ENCODE results near the gene TMEM213.
"Not testable (repeated sequence)": the region's sequence is repeated elsewhere in the genome, so short reads cannot be mapped to it uniquely, and the experiment has no call there.

The TMEM213 gene

DNA sequence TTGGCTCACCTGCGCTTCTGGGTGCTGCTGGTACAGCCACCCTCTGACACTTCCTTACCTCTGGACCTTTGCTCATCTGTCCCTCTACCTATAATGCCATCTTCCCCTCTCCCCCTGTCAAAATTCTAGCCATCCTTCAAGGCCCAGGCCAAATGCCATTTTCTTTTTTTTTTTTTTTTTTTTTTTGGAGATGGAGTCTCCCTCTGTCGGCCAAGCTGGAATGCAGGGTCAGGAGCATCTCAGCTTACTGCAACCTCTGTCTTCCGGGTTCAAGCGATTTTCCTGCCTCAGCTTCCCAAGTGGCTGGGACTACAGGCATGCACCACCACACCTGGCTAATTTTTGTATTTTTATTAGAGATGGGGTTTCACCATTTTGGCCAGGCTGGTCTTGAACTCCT lies 748 bp upstream of the TMEM213 start:
- DNase-seq (ENCODE audit: low spot score), result not testable (repeated sequence)

DNA sequence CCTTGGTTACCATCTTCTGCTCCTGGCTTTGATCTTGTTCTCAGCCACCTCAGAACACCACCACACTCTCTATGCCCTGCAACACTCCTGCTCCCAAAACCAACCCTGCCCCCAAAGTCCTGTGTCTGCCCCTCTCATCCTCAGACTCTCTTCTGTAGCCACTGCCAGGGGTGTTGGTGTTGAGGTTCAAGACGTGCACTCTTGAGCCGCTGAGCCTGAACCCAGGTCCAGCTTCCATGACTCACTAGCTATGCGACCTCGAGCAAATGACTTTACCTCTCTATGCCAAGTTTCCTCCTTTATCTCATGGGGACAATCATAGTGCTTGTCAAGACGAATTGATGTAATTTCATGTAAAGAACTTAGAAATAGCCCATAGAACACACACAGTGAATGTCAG lies 1.0 kb downstream of the TMEM213 start:
- DNase-seq (ENCODE audit: low spot score), result no peak

DNA sequence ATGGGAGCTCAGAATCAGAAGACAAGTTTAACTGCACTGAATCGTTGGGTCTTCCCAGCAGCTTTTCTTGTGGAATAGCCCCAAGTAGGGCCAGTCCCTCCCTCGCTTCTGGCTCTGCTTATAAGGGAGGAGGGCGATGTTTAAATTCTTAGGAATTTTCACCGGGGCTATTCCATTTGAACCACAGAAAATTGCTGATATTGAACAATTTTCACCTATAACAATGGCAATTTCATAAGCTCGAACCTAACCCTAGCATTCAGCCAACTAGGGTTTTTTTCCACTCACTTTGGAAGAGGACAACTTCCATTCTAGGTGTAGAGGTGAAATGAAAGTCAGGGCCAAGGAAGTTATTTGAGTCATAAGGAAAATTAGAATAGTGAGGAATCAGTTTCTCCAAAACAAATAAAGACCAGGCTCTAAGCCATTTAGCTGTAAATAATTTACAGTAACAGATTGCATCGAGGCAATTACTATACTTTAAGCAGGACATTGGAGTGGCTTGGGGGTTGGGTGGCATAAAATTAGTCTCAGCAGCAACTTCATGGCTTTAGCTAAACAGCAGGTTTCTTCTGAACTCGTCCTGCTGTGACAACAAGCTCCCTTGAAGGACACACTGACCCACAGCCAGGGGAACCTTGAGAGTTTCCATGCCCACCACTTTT lies 1.7 kb downstream of the TMEM213 start:
- DNase-seq (ENCODE audit: low spot score), result no peak

GRCh38 chr7:138801256-138801655 lies 3.5 kb downstream of the TMEM213 start:
- DNase-seq (ENCODE audit: low spot score), result no peak

GRCh38 chr7:138802706-138803105 lies 4.9 kb downstream of the TMEM213 start:
- no peak for DNase-seq (ENCODE audit: low spot score)

DNA sequence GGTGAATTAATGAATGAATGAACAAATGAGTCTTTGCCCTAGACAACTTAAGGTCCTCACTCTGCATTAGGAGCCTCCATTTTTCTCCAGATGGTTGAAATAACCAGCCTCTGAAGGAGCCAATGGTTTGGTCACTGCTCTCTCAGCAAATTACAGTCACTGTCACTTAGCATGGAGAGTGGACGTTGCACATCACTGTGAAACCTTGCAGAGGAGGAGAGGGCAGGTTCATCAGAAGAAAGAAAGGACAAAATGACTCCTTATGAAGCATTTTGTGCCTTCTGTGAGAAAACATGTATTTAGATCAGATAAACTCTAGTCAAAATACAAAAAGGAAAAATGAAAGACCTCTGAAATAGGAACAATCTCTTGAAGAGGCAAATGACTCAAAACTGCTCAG lies 6.8 kb downstream of the TMEM213 start:
- no peak for DNase-seq (ENCODE audit: low spot score)

DNA sequence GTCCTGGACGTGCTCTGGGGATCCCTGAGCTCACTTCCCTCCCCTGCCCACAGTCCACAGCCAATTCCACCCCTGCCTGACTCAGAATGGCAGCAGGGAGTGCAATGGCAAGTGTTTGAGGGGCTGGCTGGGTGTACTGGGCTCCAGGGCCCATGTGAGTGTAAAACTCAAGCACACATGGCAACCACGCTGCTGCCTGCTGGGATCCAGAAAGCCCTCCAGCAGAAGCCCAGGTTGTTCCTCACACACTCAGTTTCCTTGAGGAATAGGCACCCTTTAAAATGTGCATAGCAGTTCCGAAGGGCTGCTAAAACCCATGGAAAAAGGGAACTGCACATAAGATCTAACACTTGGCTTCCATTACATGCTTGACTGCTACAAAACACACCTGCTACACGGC lies 11.6 kb downstream of the TMEM213 start:
- no peak for DNase-seq (ENCODE audit: low spot score)

GRCh38 chr7:138811327-138811726 lies 13.5 kb downstream of the TMEM213 start:
- not testable (repeated sequence) for DNase-seq (ENCODE audit: low spot score)

GRCh38 chr7:138813945-138814344 lies 16.2 kb downstream of the TMEM213 start:
- DNase-seq (ENCODE audit: low spot score), result no peak

DNA sequence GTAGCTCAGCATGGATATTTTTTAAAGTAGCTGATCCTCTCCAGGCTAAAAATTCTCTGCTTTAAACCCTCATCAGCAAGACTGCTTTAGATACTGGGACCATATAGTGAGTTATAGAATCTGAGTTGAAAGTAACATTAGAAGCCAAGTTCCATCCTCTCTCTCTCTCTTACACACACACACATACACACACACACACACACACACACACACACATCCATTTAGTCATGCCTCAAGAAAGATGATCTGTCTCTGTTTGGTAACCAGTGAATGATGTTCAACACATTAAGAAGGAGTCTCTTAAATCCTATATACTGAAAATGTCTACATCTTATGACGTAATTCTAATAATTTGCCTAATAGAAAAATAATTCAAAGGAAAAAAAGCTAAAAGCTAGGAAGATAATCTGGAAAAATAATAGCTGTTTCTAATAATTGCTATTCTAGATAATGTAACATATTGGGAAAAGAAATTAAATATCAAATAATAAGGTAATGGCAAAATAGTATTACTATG lies 17.1 kb downstream of the TMEM213 start:
- no peak for DNase-seq (ENCODE audit: low spot score)

DNA sequence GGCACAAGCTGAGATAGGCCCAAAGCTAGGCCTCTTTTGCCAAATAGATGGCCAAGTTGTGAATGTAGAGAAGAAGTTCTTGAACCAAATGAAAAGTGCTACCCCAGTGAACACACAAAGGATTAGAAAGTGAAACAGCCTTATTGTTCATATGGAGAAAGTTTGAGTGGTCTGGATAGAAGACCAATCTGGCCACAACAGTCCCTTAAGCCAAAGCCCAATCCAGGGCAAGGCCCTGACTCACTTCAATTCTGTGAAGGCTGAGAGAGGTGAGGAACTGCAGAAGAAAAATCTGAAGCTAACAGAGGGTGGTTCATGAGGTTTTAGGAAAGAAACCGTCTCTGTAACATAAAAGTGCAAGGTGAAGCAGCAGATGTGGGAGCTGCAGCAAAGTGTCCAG lies 18.9 kb downstream of the TMEM213 start:
- no peak for DNase-seq (ENCODE audit: low spot score)

GRCh38 chr7:138819625-138820024 lies 21.8 kb downstream of the TMEM213 start:
- DNase-seq (ENCODE audit: low spot score), result no peak

DNA sequence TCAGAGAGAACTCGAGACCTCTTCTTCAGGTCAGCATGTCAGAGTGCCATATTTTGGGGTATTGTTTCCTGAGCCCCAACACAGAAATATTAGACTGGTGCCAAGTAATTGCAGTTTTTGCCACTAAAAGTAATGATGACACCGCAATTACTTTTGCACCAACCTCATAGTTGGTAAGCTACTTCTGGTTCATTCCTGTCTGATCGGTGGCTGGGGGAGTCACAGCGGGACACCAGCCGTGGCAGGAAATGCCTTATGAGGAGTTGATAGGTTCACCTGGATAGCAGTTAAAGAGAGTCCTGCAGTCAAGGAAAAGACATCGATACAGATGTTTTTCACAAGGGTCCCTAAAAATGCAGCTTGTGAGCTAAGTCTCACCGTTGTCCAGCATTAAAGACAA lies 24.1 kb downstream of the TMEM213 start:
- no peak for DNase-seq (ENCODE audit: low spot score)

DNA sequence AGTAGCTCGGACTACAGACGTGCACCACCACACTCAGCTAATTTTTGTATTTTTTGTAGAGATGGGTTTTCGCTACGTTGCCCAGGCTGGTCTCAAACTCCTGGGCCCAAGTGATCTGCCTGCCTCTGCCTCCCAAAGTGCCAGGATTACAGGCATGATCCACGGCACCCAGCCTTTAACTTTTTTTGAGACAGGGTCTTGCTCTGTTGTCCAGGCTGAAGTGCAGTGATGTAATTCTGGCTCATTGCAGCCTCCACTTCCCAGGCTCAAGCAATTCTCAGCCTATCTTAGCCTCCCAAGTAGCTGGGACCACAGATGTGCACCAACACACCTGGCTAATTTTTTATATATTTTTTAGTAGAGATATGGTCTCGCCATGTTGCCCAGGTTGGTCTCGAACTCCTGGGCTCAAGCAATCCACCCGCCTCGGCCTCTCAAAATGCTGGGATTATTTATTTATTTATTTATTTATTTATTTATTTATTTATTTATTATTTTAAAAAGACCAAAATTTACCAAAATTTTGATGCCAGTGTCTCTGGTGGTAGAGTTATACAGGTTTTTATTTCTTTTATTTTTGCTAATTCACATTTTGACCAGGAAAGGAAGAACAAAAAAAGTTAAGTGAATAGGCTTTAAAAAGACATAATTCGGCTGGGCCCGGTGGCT lies 25.2 kb downstream of the TMEM213 start:
- no peak for DNase-seq (ENCODE audit: low spot score)

DNA sequence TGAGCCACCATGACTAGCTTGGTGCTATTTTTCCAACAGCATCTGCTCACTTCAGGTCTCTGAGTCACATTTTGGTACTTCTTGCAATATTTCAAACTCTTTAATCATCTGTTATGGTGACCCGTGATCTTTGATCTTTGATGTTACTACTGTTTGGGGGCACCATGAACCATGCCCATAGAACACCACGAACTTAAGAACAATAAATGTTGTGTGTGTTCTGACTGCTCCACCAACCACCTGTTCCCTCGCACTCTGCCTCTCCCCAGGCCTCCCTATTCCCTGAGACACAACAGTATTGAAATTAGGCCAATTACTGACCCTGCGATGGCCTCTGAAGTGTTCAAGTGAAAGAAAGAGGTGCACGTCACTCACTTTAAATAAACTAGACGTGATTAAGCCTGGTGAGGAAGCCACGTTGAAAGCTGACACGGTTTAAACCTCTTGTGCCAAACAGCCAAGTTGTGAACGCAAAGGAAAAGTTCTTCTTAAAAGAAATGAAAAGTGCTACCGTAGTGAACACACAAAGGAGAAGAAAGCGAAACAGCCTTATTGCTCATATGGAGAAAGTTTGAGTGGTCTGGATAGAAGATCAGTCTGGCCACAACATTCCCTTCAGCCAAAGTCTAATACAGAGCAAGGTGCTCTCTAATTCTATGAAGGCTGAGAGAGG lies 27.4 kb downstream of the TMEM213 start:
- no peak for DNase-seq (ENCODE audit: low spot score)

DNA sequence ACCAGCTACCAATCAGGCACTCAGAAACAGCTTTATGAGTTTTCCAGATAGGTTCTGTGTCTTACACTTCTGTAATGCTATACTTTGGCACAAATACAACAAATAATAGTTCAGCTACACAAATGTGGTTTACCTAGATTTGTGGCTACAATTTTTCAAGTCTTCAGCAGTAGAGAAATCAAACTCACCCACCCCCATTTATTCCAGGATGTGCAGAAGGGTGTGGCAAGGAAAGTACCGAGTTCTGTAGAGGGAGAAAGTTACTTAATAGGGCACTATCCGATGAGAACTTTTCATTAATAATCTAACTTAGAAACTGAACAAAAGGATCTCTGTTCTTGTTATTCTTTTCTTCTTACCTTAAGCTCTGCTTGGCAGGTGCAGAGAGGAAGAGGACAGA lies 30.5 kb downstream of the TMEM213 start:
- no peak for DNase-seq (ENCODE audit: low spot score)

GRCh38 chr7:138829335-138829734 lies 31.5 kb downstream of the TMEM213 start:
- no peak for DNase-seq (ENCODE audit: low spot score)

- no peak for DNase-seq (ENCODE audit: low spot score)
Observed at GRCh38 chr7:138832966-138833365, 35.2 kb downstream of the TMEM213 start.

DNA sequence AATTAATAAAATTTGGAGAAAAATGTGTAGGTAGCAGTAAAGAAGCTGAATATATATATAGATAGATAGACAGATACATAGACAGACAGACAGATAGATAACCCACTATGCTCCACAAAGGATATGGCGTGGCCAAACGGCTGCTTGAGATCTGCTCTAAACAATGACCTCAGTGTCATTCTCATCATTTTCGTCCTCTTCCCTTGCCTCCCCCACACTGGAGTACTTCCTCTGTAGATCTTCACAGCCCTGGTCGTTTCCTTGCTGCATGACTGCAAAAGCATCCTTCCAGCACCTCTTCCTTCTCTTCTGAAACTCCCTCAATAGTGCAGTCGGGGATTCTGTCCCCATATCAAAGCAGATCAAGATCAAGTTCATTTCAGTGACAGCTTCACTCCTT lies 35.8 kb downstream of the TMEM213 start:
- no peak for DNase-seq (ENCODE audit: low spot score)

- DNase-seq (ENCODE audit: low spot score), result no peak
Observed at GRCh38 chr7:138834583-138834982, 36.8 kb downstream of the TMEM213 start.

DNA sequence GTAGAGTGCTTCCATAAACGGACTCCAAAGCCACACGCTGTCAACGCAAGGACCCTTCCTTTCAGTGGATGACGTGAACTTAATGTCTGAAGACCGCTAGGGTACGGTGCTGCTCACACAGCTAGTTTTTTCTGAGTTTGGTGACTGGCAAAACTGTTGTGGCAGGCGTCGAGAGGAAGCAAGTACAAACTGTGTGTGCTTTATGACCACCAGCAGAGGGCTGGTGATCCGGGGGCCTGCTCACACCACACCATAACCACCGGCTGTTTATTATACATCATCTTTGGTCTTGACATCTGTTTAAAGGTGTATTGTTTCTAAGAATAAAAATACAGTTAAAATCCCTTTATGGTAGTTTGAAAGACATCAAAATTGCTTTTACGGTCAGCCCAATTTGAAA lies 37.3 kb downstream of the TMEM213 start:
- DNase-seq (ENCODE audit: low spot score), result no peak

DNA sequence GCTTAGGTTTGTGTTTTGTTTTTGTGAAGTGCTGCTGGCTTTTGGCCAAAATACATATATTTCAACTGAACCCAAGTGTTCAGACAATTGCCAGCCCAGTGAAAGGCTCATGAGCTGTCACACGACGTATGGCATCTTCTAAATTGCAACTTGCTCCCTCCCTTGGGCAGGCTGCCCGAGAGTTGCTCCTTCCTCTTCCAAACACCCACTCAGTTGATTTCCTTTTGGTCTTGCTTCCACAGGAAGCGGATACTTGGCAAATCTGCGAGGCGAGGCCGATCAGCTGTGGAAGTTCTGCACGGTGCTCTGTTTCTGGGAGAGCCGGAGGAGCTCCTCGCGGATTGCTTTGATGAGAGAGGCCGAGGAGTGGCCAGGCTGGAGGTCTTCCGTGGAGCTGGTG lies 39.8 kb downstream of the TMEM213 start:
- no peak for DNase-seq (ENCODE audit: low spot score)

DNA sequence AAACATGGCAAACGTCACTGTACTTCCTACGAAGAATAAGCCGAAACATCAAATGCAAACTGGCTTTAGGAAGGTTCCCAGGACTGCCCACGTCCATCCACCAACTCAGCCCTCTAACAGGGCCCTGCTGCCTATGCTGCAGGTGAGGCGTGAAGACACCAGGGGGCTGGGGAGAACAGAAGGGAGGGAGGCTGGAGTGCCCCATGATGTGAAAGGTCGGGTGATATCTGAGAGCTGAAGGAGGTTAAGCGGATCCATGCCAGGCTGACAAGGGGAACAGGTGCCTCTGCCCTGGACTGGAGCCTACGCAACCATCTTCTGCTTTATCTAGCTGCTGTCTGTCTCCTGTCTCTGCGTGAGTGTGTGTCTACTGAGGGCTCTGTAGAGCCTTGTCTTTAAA lies 40.4 kb downstream of the TMEM213 start:
- DNase-seq (ENCODE audit: low spot score), result no peak

All from CD4-positive, alpha-beta T cell treated with Interleukin-2 at 100 ng/mL for 4 hours (primary cell).